Caco-2 (cell line): ENCODE data around the gene HSDL2. TPM values are rescaled to one million over a fixed set of nuclear protein-coding genes. Genes with fewer than 3 reads are reported as not detected.
A peak's percentile ranks its signal among the peaks of the same experiment; 100 is the strongest.

Experiments
- BruUV-seq: library from RNA; stranded (reverse); fragments of 400-500 nt; replicated peaks from 2 replicates; lab custom pipeline; 2021; lab: Mats Ljungman, UMichigan
- CTCF ChIA-PET: fragments of 300-600 bp; sonication (Branson Sonifier 250); formaldehyde crosslinking; loops from one replicate; lab custom pipeline; 2022; ENCODE audit warnings: antibody characterized with exemption; lab: Charles Lee
- POLR2A ChIA-PET: fragments of 300-600 bp; sonication (Branson Sonifier 250); formaldehyde crosslinking; loops from one replicate; lab custom pipeline; 2022; ENCODE audit warnings: antibody characterized with exemption; lab: Charles Lee
- DNase-seq, 2 experiments: peaks; one replicate each; pipeline versions ENCODE4 v3.0.0 to v3.0.0-alpha.2; 2020 to 2022
- H3K27me3 ChIP-seq: replicated peaks from 2 replicates; pipeline ENCODE4 v1.6.0; 2011; ENCODE audit warnings: low read length; ENCODE audit not compliant: control insufficient read depth, insufficient read depth
- H3K36me3 ChIP-seq: 2 replicates; pipeline ENCODE4 v1.5.1; 2011; ENCODE audit warnings: low read length; ENCODE audit not compliant: control insufficient read depth, insufficient read depth
- H3K4me1 ChIP-seq: fragments of 250-450 bp; sonication (Bioruptor Pico); 2 replicates; pipeline ENCODE4 v1.5.1; 2020; ENCODE audit warnings: mild to moderate bottlenecking
- H3K4me3 ChIP-seq: 2 replicates; pipeline ENCODE4 v1.5.1; 2011; ENCODE audit warnings: low read depth, mild to moderate bottlenecking, control low read depth, low read length
- H3K9me3 ChIP-seq: fragments of 250-450 bp; sonication (Bioruptor Pico); 2 replicates; pipeline ENCODE4 v1.5.1; 2020; ENCODE audit warnings: mild to moderate bottlenecking, moderate library complexity
- H3K27ac Mint-ChIP-seq: one replicate; pipeline ENCODE4 v1.8.0; 2022; ENCODE audit warnings: mixed read lengths; ENCODE audit not compliant: unreplicated experiment
- H3K27me3 Mint-ChIP-seq: one replicate; pipeline ENCODE4 v1.8.0; 2022; ENCODE audit warnings: mixed read lengths; ENCODE audit not compliant: insufficient read depth, unreplicated experiment
- H3K36me3 Mint-ChIP-seq: one replicate; pipeline ENCODE4 v1.8.0; 2022; ENCODE audit warnings: mild to moderate bottlenecking, mixed read lengths; ENCODE audit not compliant: insufficient read depth, unreplicated experiment
- H3K4me1 Mint-ChIP-seq: one replicate; pipeline ENCODE4 v1.8.0; 2022; ENCODE audit warnings: low read depth, mixed read lengths; ENCODE audit not compliant: unreplicated experiment
- H3K4me3 Mint-ChIP-seq: one replicate; pipeline ENCODE4 v1.8.0; 2022; ENCODE audit warnings: mild to moderate bottlenecking, moderate library complexity, mixed read lengths; ENCODE audit not compliant: unreplicated experiment
- H3K9me3 Mint-ChIP-seq: one replicate; pipeline ENCODE4 v1.8.0; 2022; ENCODE audit warnings: mixed read lengths; ENCODE audit not compliant: unreplicated experiment
- intact Hi-C: fragments of 100-400 bp; cut with micrococcal nuclease; formaldehyde crosslinking; loops from one replicate; pipeline ENCODE4 v1.10.0; 2022; ENCODE audit not compliant: unreplicated experiment
- total RNA-seq: library from RNA; stranded (reverse); gene quantifications from 2 replicates; pipeline ENCODE4 v1.2.3, GENCODE V29; 2022
- TF ChIP-seq, protein P1 (sequence below), 2 experiments: fragments of 200-600 bp in 1 of 2; IDR thresholded peaks; 1 replicate in 1 of 2; 2 replicates in 1 of 2; pipeline versions ENCODE4 v1.5.1 to v1.8.0; 2011 to 2022; ENCODE audit warnings: antibody characterized with exemption in 1 of 2, control low read depth in 1 of 2, inconsistent platforms in 1 of 2, low read depth in 1 of 2, low read length in 1 of 2, mild to moderate bottlenecking in 1 of 2, moderate library complexity in 1 of 2; ENCODE audit not compliant: insufficient read depth in 1 of 2, severe bottlenecking in 1 of 2, unreplicated experiment in 1 of 2

The HSDL2 gene
- total RNA-seq, 1 experiment from 2014 or later = 134 TPM

DNA sequence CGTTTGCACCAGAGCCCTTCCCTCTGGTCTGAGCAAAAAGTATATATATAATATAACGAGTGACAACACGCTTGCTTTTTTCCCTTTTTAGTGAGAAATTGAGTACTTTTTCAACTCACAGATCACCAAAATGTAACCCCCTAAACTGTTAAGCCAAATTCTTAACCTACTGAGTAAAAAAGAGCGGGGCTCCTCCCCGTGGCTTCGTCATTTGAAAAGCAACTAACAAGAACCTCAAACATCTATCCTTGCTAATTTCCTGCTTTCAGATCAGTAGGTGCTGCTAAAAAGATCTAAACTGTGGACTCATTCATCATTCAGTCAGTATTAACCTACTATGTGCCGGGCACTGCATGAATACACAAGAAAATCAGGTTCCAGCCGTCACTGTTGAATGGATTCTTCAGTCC lies 45.5 kb upstream of the HSDL2 start:
- Mint-ChIP-seq H3K4me3 (peak overlapping the region; percentile 88), H3K36me3 (peaks cover 21% of the 10 kb centered on the region), H3K27me3 (no peaks in the 10 kb centered on the region), H3K27ac (peak overlapping the region; percentile 95), H3K4me1 (peaks cover 27% of the 10 kb centered on the region), H3K9me3 (no peaks in the 10 kb centered on the region)
- BruUV-seq = no TSS peak
- ChIA-PET POLR2A (interaction anchor here (0.8 to 1.9 kb wide), 3 partner anchors 45 to 160 kb away, joined by 9 to 10 read pairs (median 10); partner anchors contain the start of genes HSDL2 and SUSD1), CTCF (interaction anchor here (0.6 to 1.7 kb wide), 7 partner anchors 45 to 736 kb away, joined by 3 to 23 read pairs (median 5); partner anchors contain the start of gene HSDL2)
- Histone ChIP-seq H3K4me3 (peak overlapping the region; percentile 72), H3K36me3 (no peaks in the 10 kb centered on the region), H3K27me3 (no peaks in the 10 kb centered on the region), H3K4me1 (peaks cover 40% of the 10 kb centered on the region), H3K9me3 (no peaks in the 10 kb centered on the region)
- TF ChIP-seq, protein P1, sequence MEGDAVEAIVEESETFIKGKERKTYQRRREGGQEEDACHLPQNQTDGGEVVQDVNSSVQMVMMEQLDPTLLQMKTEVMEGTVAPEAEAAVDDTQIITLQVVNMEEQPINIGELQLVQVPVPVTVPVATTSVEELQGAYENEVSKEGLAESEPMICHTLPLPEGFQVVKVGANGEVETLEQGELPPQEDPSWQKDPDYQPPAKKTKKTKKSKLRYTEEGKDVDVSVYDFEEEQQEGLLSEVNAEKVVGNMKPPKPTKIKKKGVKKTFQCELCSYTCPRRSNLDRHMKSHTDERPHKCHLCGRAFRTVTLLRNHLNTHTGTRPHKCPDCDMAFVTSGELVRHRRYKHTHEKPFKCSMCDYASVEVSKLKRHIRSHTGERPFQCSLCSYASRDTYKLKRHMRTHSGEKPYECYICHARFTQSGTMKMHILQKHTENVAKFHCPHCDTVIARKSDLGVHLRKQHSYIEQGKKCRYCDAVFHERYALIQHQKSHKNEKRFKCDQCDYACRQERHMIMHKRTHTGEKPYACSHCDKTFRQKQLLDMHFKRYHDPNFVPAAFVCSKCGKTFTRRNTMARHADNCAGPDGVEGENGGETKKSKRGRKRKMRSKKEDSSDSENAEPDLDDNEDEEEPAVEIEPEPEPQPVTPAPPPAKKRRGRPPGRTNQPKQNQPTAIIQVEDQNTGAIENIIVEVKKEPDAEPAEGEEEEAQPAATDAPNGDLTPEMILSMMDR (IDR thresholded peaks at IDR 0.05; ENCODE audit: insufficient read depth in 1 of 2, low read depth in 1 of 2, low read length in 1 of 2, severe bottlenecking in 1 of 2, unreplicated experiment in 1 of 2) = no peak
- intact Hi-C loops = loop anchor here (1.0 to 10.0 kb wide), 3 partner anchors 27 to 890 kb away; partner anchors contain the start of genes FKBP15 and SLC31A1
- DNase-seq = peak in 1 of 2 experiments; percentile 38

DNA sequence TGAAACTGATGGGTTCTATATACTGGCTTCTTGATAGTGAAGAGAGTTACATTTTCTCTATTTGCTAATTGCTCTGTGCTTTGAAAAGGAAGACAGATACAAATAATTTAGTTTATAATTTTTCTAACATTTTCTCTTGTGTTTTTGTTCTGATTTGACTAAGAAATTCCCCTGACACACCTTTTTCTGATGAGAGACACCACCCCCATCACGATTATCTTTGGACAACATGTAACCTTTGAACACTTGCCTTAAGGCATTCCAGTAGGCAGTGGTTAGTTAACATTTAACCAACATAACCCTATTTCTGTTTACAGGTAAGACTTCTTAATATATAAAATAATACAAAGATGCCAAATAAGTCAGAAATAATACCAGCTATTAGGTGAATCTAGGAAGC lies 42.4 kb upstream of the HSDL2 start:
- no peak overlapping the region for H3K4me3 ChIP-seq
- H3K9me3 Mint-ChIP-seq = peaks cover 4% of the 10 kb centered on the region

DNA sequence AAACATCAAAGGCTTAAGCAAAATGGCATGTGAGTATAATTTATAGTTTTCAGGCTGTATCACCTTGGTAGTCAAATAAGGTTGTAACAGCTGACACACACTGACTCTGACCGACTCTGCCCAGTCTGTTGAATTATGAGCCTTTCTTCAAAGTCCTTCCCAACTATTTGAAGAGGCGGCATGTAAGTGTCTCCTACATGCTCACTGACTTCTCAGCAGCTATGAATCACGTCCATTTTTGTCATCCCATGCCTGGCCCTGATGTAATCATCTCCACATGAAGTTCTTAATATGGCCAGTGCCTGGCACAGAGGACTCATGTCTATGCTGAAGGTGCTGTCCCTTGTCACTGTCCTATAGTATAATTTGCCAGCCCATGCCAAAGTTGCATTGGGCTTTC lies 41.3 kb upstream of the HSDL2 start:
- no peaks in the 10 kb centered on the region for H3K27me3 ChIP-seq
- BruUV-seq = no TSS peak
- peak overlapping the region; percentile 49 for H3K27ac Mint-ChIP-seq
- intact Hi-C loops = loop anchor here (10.0 kb wide), 1 partner anchor 886 kb away; the partner anchor contains the start of genes FKBP15 and SLC31A1
- ChIA-PET POLR2A (no interaction called here), CTCF (no interaction called here)
- H3K9me3 ChIP-seq = no peaks in the 10 kb centered on the region
- TF ChIP-seq, protein P1 (IDR thresholded peaks at IDR 0.05; ENCODE audit: insufficient read depth in 1 of 2, low read depth in 1 of 2, low read length in 1 of 2, severe bottlenecking in 1 of 2, unreplicated experiment in 1 of 2) = no peak
- peak in 1 of 2 experiments; percentile 47 for DNase-seq
- peaks cover 32% of the 10 kb centered on the region for H3K4me1 Mint-ChIP-seq
- peaks cover 64% of the 10 kb centered on the region for H3K4me1 ChIP-seq
- H3K9me3 Mint-ChIP-seq = peaks cover 8% of the 10 kb centered on the region
- peaks cover 25% of the 10 kb centered on the region for H3K36me3 Mint-ChIP-seq
- no peak overlapping the region for H3K4me3 ChIP-seq
- H3K36me3 ChIP-seq = no peaks in the 10 kb centered on the region
- no peaks in the 10 kb centered on the region for H3K27me3 Mint-ChIP-seq
- peak overlapping the region; percentile 51 for H3K4me3 Mint-ChIP-seq

More for the DNA sequence above, 42.4 kb upstream of the HSDL2 start:
- TF ChIP-seq, protein P1 (IDR thresholded peaks at IDR 0.05; ENCODE audit: insufficient read depth in 1 of 2, low read depth in 1 of 2, low read length in 1 of 2, severe bottlenecking in 1 of 2, unreplicated experiment in 1 of 2) = no peak
- Mint-ChIP-seq H3K4me3 (peak overlapping the region; percentile 51), H3K36me3 (peaks cover 31% of the 10 kb centered on the region), H3K4me1 (peaks cover 29% of the 10 kb centered on the region), H3K27ac (peak overlapping the region; percentile 49), H3K27me3 (no peaks in the 10 kb centered on the region)
- H3K36me3 ChIP-seq = no peaks in the 10 kb centered on the region
- peak; percentile 44 to 71 for DNase-seq
- BruUV-seq = no TSS peak
- H3K4me1 ChIP-seq = peaks cover 57% of the 10 kb centered on the region
- intact Hi-C loops = loop anchor here (10.0 kb wide), 1 partner anchor 887 kb away; the partner anchor contains the start of genes FKBP15 and SLC31A1
- no peaks in the 10 kb centered on the region for H3K9me3 ChIP-seq
- H3K27me3 ChIP-seq = no peaks in the 10 kb centered on the region
- ChIA-PET CTCF (no interaction called here), POLR2A (no interaction called here)
